ENCODE measurements around the gene KCNF1.

The KCNF1 gene

GRCh38 chr2:10911291-10912075 lies at the start of gene KCNF1:
Gene KCNF1, plus strand, starts transcription at chr2:10911934. Its CDS starts 493 bp downstream, at chr2:10912427.
- no peak for DNase-seq

GRCh38 chr2:10862330-10862729 lies 49.4 kb upstream of the KCNF1 start:
- no peak for DNase-seq

GRCh38 chr2:10863047-10863446 lies 48.7 kb upstream of the KCNF1 start:
- no peak for DNase-seq

GRCh38 chr2:10863837-10864236 lies 47.9 kb upstream of the KCNF1 start:
- peak; percentile 63 for DNase-seq

GRCh38 chr2:10864251-10864650 lies 47.5 kb upstream of the KCNF1 start:
- no peak for DNase-seq

- no peak for DNase-seq
Measured at GRCh38 chr2:10864861-10865636, 46.7 kb upstream of the KCNF1 start.

- no peak for DNase-seq
Measured at GRCh38 chr2:10865841-10866240, 45.9 kb upstream of the KCNF1 start.

- DNase-seq: no peak
Measured at GRCh38 chr2:10867692-10868420, 43.9 kb upstream of the KCNF1 start.

- no peak for DNase-seq
Measured at GRCh38 chr2:10868465-10869314, 43.0 kb upstream of the KCNF1 start.

- no peak for DNase-seq
Measured at GRCh38 chr2:10871978-10872377, 39.8 kb upstream of the KCNF1 start.

- no peak for DNase-seq
Measured at GRCh38 chr2:10873171-10873570, 38.6 kb upstream of the KCNF1 start.

GRCh38 chr2:10873790-10874437 lies 37.8 kb upstream of the KCNF1 start:
- DNase-seq: no peak

GRCh38 chr2:10875126-10875525 lies 36.6 kb upstream of the KCNF1 start:
- no peak for DNase-seq

GRCh38 chr2:10876394-10876793 lies 35.3 kb upstream of the KCNF1 start:
- DNase-seq: no peak

- DNase-seq: no peak
Measured at GRCh38 chr2:10876963-10877362, 34.8 kb upstream of the KCNF1 start.

GRCh38 chr2:10877651-10878111 lies 34.1 kb upstream of the KCNF1 start:
- no peak for DNase-seq

- DNase-seq: no peak
Measured at GRCh38 chr2:10878268-10878915, 33.3 kb upstream of the KCNF1 start.

GRCh38 chr2:10879159-10879558 lies 32.6 kb upstream of the KCNF1 start:
- DNase-seq: no peak

- no peak for DNase-seq
Measured at GRCh38 chr2:10879624-10880585, 31.8 kb upstream of the KCNF1 start.
